HCT116 (cell line): ENCODE measurements around the gene NELL1. TPM values are rescaled to one million over a fixed set of nuclear protein-coding genes. Genes with fewer than 3 reads are reported as not detected.

Experiments
- ATAC-seq: fragments of 200-7000 bp; cut with Tn5 transposase; 2 replicates; pipeline ENCODE4 v1.9.1; 2020; ENCODE audit warnings: mild to moderate bottlenecking, moderate library complexity
- BruUV-seq: library from RNA; stranded (reverse); fragments of 400-500 nt; replicated peaks from 2 replicates; lab custom pipeline; 2021; lab: Mats Ljungman, UMichigan
- CTCF ChIA-PET: fragments of 300-600 bp; sonication (Branson Sonifier 250); formaldehyde crosslinking; loops from one replicate; lab custom pipeline; 2021; ENCODE audit warnings: antibody characterized with exemption; lab: Charles Lee
- POLR2A ChIA-PET: fragments of 300-600, 350-600 bp; sonication (Branson Sonifier 250); formaldehyde crosslinking; loops from one replicate; lab custom pipeline; 2021; ENCODE audit warnings: antibody characterized with exemption; lab: Charles Lee
- RAD21 ChIA-PET, 2 experiments: fragments of 300-600 bp; sonication (Branson Sonifier 250); formaldehyde crosslinking; loops; one replicate each; lab custom pipeline; 2023; ENCODE audit warnings: low total read pairs in 2 of 2; ENCODE audit not compliant: uncharacterized antibody in 2 of 2, unreplicated experiment in 2 of 2, low non-redundant PET in 1 of 2; lab: Charles Lee
- DNase-seq: peaks from one replicate; pipeline ENCODE4 v3.0.0-alpha.2; 2010; ENCODE audit warnings: low read depth, low spot score
- H2AFZ ChIP-seq: fragments of 200-600 bp; shearing (Covaris generic), sonication (generic); 2 replicates; pipeline ENCODE4 v1.6.1; 2017; ENCODE audit warnings: low read depth, mixed run types, mixed read lengths, antibody characterized with exemption, low read length; ENCODE audit not compliant: poor library complexity, severe bottlenecking
- H3K27ac ChIP-seq: 2 replicates; pipeline ENCODE4 v1.5.1; 2012; ENCODE audit warnings: low read depth, low read length
- H3K27me3 ChIP-seq: fragments of 200-600 bp; sonication (generic); 2 replicates; pipeline ENCODE4 v1.6.1; 2016; ENCODE audit warnings: mixed run types, low read length, mixed read lengths; ENCODE audit not compliant: insufficient read depth
- H3K36me3 ChIP-seq, 2 experiments: fragments of 200-500 bp in 1 of 2; fragments of 200-600 bp in 1 of 2; sonication (Bioruptor generic) in 1 of 2; sonication (generic) in 1 of 2; 2 replicates each; pipeline versions ENCODE4 v1.5.1 to v1.6.1; 2014 to 2016; ENCODE audit warnings: low read length in 2 of 2, inconsistent platforms in 1 of 2, mixed read lengths in 1 of 2, mixed run types in 1 of 2; ENCODE audit not compliant: insufficient read depth in 2 of 2, control insufficient read depth in 1 of 2
- H3K4me1 ChIP-seq, 2 experiments: fragments of 200-600 bp in 1 of 2; sonication (generic) in 1 of 2; 2 replicates each; pipeline versions ENCODE4 v1.5.1 to v1.6.1; 2012 to 2017; ENCODE audit warnings: low read length in 2 of 2, inconsistent platforms in 1 of 2, mild to moderate bottlenecking in 1 of 2, mixed read lengths in 1 of 2, mixed run types in 1 of 2, moderate library complexity in 1 of 2; ENCODE audit not compliant: insufficient read depth in 2 of 2, control insufficient read depth in 1 of 2
- H3K4me2 ChIP-seq: fragments of 200-600 bp; sonication (generic); 2 replicates; pipeline ENCODE4 v1.6.1; 2017; ENCODE audit warnings: mixed run types, low read length, mixed read lengths
- H3K4me3 ChIP-seq, 2 experiments: fragments of 200-600 bp in 1 of 2; sonication (generic) in 1 of 2; replicated peaks in 1 of 2; 2 replicates each; pipeline ENCODE4 v1.5.1; 2011 to 2016; ENCODE audit warnings: low read length in 2 of 2, control low read depth in 1 of 2, low read depth in 1 of 2, mild to moderate bottlenecking in 1 of 2, mixed read lengths in 1 of 2, mixed run types in 1 of 2
- H3K79me2 ChIP-seq: fragments of 200-600 bp; sonication (generic); 2 replicates; pipeline ENCODE4 v1.6.1; 2017; ENCODE audit warnings: mild to moderate bottlenecking, mixed run types, low read length, moderate library complexity, mixed read lengths; ENCODE audit not compliant: insufficient read depth
- H3K9ac ChIP-seq: fragments of 200-600 bp; sonication (generic); 2 replicates; pipeline ENCODE4 v1.6.1; 2016; ENCODE audit warnings: low read length, mixed read lengths
- H3K9me2 ChIP-seq: fragments of 200-600 bp; sonication (generic), shearing (Covaris generic); 2 replicates; pipeline ENCODE4 v1.6.1; 2017; ENCODE audit warnings: mixed run types, mild to moderate bottlenecking, moderate library complexity; ENCODE audit not compliant: insufficient read depth
- H3K9me3 ChIP-seq, 2 experiments: fragments of 200-500 bp in 1 of 2; fragments of 200-600 bp in 1 of 2; sonication (Bioruptor generic) in 1 of 2; sonication (generic) in 1 of 2; 2 replicates each; pipeline ENCODE4 v1.6.1; 2014 to 2017; ENCODE audit warnings: low read length in 2 of 2, mixed read lengths in 2 of 2, inconsistent platforms in 1 of 2, low read depth in 1 of 2, mild to moderate bottlenecking in 1 of 2, mixed run types in 1 of 2, moderate library complexity in 1 of 2; ENCODE audit not compliant: control insufficient read depth in 1 of 2, insufficient read depth in 1 of 2
- H4K20me1 ChIP-seq: fragments of 200-600 bp; sonication (generic), shearing (Covaris generic); 2 replicates; pipeline ENCODE4 v1.6.1; 2017; ENCODE audit warnings: mixed run types, mild to moderate bottlenecking, moderate library complexity; ENCODE audit not compliant: insufficient read depth
- ATF3 ChIP-seq: IDR thresholded peaks from 2 replicates; pipeline ENCODE4 v1.6.1; 2012
- POLR2AphosphoS5 ChIP-seq: IDR thresholded peaks from 2 replicates; pipeline ENCODE4 v1.6.1; 2011; ENCODE audit warnings: mild to moderate bottlenecking, low read depth, low read length, moderate library complexity
- RAD21 ChIP-seq: IDR thresholded peaks from 2 replicates; pipeline ENCODE4 v1.6.1; 2012; ENCODE audit warnings: low read depth, mild to moderate bottlenecking
- REST ChIP-seq: IDR thresholded peaks from 2 replicates; pipeline ENCODE4 v1.6.1; 2012; ENCODE audit warnings: low read depth
- SIN3A ChIP-seq: IDR thresholded peaks from 2 replicates; pipeline ENCODE4 v1.6.1; 2012; ENCODE audit warnings: low read depth
- SRF ChIP-seq: IDR thresholded peaks from 2 replicates; pipeline ENCODE4 v1.6.1; 2012; ENCODE audit warnings: low read depth
- YY1 ChIP-seq: IDR thresholded peaks from 2 replicates; pipeline ENCODE4 v1.6.1; 2011; ENCODE audit warnings: low read length, low read depth, moderate library complexity, mild to moderate bottlenecking; ENCODE audit not compliant: insufficient replicate concordance; ENCODE audit errors: extremely low read depth
- ZBTB33 ChIP-seq: IDR thresholded peaks from 2 replicates; pipeline ENCODE4 v1.6.1; 2011; ENCODE audit warnings: mild to moderate bottlenecking, low read length, moderate library complexity; ENCODE audit not compliant: insufficient replicate concordance; ENCODE audit errors: extremely low read depth
- ZNF274 ChIP-seq: fragments of 200-500 bp; sonication (Bioruptor generic); IDR thresholded peaks from 2 replicates; pipeline ENCODE4 v1.6.1; 2014; ENCODE audit warnings: mild to moderate bottlenecking, low read depth, low read length, inconsistent platforms
- intact Hi-C: fragments of 100-400 bp; cut with micrococcal nuclease; formaldehyde crosslinking; loops from 2 replicates; pipeline ENCODE4 v1.10.0; 2022
- total RNA-seq: library from RNA; stranded (reverse); gene quantifications from one replicate; pipeline ENCODE4 v1.2.1, GENCODE V29; 2021; ENCODE audit not compliant: unreplicated experiment

Gene NELL1
- total RNA-seq, 1 experiment from 2014 or later: not detected

- ChIA-PET RAD21 (no interaction called here), CTCF (no interaction called here), POLR2A (no interaction called here)
- H3K9ac ChIP-seq: no peak overlapping the region
- DNase-seq (no peak), ATAC-seq (no peak)
- H3K27me3 ChIP-seq: no peaks in the 10 kb centered on the region
- H3K4me2 ChIP-seq: no peak overlapping the region
- no TSS peak for BruUV-seq
- H3K79me2 ChIP-seq: no peaks in the 10 kb centered on the region
- H3K9me2 ChIP-seq: no peaks in the 10 kb centered on the region
- H4K20me1 ChIP-seq: no peaks in the 10 kb centered on the region
- H3K4me3 ChIP-seq: no peak overlapping the region
- peaks cover 0 to 14% of the 10 kb centered on the region in 2 experiments; a peak in 2 of 4 replicates for H3K9me3 ChIP-seq
- intact Hi-C loops: no loop called here
- no peak overlapping the region for H3K27ac ChIP-seq
- no peak overlapping the region for H2AFZ ChIP-seq
- no peak for TF ChIP-seq SIN3A
- TF ChIP-seq YY1: no peak
- no peak for TF ChIP-seq ZNF274
- TF ChIP-seq SRF: no peak
- no peak for TF ChIP-seq ZBTB33
- TF ChIP-seq REST: no peak
- TF ChIP-seq RAD21: no peak
- no peak for TF ChIP-seq POLR2AphosphoS5
- TF ChIP-seq ATF3: no peak
- H3K36me3 ChIP-seq: no peaks in the 10 kb centered on the region
- no peaks in the 10 kb centered on the region for H3K4me1 ChIP-seq
Observed at GRCh38 chr11:21427726-21428125, 758.3 kb downstream of the NELL1 start.
